Activated T-helper 1 cell treated with Interleukin-2 at 50 U/mL for 16 hours (primary cell): ENCODE results near the gene TNPO3.
"Not testable (repeated sequence)": the region's sequence is repeated elsewhere in the genome, so short reads cannot be mapped to it uniquely, and the experiment has no call there.

ENCODE experiments used
- DNase-seq: peaks from one replicate; pipeline ENCODE4 v3.0.0-alpha.2; 2020; ENCODE audit warnings: low read depth

The TNPO3 gene

DNA sequence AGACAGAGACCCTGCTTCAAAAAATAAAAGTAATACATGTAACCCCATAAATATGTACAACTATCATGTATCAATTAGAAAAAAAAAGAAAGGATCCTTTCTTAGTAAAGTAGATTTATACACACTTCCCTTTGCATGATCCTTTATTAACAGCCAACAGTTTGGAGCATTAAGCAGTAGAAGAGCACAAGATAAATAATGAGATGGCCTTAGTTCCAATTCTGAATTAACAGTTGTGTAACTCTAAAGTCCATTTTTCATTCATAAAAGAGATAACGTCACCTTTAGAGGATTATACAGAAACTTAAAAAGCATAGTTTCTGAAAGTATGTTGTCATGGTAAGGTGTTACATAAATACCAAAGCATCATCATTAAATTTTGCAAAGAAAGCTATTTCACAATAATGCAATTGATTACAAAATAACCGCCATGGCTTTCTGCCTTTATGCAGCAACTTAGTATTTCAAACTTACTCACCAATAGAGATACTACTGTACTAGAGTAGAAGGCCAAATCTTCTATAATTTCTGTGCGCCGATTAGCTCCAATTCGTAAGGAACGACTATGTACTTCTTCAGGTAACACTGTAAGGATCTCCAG lies 40.3 kb downstream of the TNPO3 start:
- no peak for DNase-seq

DNA sequence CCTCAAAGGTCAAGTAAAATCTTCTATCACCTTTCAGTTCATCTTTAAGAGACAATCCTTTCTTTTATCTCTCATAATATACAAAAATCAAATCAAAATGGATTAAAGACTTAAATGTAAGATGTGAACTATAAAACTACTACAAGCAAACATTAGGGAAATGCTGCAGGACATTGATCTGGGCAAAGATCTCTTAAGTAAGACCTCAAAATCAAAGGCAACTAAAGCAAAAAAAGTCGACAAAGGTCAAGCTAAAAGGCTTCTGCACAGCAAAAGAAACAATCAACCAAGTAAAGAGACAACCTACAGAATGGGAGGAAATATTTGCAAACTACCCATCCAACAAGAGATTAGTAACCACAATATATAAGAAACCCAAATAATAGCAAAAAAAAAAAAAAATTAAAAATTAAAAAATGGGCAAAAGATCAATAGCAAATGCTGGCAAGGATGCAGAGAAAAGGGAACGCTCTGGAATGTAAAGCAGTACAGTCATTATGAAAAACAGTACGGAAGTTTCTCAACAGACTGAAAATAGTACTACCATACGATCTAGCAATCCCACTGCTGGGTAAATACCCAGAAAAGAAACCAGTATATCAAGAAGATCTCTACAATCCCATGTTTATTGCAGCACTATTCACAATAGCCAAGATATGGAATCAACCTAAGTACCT lies 41.7 kb downstream of the TNPO3 start:
- DNase-seq = no peak

DNA sequence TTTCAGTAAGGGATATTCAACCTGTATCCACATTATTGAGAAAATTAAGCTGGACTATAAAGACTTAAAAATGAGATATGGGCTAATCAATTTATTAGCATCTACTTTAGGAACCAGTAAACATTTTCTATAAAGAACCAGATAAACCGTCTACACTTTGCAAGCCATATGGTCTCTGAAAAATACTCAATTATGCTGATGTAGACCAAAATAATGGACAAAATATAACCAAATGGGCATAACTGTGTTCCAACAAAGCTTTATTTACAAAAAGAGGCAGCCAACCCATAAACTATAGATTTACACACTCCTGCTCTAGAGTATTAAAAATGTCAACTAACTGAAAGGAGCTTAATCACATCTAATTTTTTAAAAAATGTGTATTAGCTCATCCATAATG lies 42.3 kb downstream of the TNPO3 start:
- no peak for DNase-seq

DNA sequence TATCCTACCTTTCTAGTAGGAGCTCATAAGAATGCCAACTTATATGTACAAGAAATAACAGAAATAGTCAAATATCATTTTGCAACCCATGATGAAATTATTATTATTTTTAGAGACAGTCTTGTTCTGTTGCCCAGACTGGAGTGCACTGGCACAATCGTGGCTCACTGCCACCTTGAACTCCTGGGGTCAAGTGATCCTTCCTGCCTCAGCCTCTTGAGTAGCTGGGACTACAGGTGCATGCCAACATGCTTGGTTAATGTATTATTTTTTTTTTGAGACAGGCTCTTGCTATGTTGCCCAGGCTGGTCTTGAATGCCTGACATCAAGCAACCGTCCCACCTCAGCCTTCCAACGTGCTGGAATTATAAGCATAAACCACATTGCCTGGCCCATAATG lies 44.8 kb downstream of the TNPO3 start:
- DNase-seq = no peak

DNA sequence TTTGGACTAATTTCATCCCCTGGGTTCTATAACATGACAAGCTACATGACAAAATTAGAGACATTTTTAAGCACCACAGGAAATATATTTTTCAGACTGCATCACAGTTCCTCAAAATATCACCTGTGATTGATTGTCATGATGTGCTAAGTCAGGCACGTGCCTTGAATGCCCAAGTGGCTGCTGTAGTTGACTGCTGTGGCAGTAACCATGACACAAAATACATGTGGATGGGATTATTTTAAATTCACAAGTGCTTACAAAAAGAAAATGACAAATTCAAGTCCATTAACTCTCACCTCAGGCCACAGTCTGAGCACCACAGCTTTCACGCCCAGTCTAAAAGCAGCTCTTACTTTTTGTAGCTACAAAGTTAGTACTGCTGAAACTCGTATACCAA lies 45.5 kb downstream of the TNPO3 start:
- DNase-seq = no peak

DNA sequence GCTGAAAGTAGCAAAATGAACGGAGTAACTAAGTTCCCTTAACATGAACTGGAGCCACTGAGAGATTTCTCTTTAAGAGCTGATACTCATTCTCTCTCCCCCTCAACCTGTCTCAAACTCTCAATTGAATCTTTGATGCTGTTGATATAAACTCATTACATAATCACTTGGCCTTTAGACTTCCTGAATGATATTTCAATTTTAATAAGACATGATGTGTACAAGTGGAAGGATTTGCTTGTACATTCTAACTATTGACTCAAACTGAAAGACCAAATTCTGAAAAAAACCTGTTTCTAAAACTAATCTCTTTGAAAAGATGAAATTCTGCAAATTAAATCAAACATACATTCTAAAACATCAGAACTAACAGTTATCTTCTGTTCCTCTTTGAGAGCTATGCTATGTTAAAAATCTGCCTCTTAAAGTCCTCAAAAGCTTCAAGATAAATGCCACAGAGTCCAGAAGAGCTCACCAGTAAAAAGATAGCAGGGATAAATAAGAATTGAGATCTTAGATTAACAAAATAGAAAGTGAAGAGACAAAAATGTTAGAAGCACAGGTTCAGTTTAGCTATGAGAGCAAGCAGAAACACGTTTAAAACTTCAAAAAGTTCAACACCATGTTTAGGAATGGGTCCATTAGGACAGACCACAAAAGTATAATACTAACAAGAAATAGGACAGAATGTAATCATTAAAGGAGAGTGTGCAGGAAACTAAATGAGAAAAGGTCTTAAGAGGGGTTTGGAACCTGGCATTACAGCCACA lies 46.1 kb downstream of the TNPO3 start:
- DNase-seq = no peak

DNA sequence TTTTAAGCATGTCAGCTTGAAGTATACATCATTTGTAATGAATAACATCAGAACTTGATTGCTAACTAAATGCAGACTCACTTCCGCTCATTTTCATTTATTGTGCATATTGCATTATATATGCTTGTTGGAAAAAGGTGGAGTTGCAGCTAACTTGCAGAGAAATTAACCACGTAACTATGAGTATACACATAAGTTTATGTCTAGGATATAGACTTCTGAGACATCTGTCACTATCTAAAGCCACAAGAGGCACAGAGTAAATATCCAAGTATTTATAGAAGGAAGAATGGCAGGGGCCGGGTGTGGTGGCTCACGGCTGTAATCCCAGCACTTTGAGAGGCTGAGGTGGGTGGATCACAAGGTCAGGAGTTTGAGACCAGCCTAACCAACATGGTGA lies 47.3 kb downstream of the TNPO3 start:
- no peak for DNase-seq

DNA sequence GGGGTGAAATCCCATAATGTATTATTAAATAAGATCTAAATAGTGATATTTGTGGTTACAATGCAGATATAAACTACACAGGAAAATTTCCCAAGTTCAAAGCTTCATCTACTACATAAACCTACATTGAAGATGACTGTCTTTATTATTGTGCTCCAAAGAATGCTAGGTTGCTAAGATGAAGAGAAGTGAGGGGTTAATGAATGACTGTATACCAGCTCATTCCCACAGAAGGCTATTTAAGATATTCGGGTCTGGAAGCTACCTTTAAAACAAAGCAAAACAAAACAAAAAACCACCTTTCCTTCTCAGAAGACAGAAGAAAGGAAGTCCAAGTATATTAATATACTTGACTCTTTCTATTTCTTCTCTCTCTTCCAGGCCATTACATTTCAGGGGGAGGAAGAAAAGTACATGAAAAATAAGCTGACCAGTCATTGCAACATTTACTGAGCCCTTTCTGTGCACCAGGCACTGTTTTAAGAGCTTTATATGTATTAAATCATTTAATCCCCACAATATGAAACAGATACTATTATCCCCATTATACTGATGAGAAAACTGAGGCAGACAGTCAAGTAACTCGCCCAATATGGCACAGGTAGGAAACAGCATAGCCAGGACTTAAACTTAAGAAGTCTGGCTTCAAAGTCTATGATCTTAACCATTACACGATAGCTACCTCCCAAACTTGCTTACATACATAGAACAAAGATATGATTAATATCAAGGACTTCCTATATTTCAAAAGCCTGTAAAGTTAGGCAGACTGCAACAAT lies 48.1 kb downstream of the TNPO3 start:
- no peak for DNase-seq

DNA sequence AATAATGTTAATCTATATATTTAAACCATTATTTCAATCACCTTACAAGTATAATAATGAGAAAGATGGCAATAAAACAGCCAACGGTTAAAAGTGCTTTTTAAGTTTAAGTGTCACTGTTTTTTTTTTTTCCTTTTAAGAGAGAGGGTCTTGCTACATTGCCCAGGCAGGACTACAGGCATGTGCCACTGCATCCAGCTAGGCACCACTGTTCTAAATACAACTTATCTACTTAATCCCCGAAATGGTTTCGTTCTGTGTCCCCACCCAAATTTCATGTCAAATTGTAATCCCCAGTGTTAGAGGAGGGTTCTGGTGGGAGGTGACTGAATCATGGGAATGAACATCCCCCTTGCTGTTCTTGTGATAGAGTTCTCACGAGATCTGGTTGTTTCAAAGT lies 49.7 kb downstream of the TNPO3 start:
- no peak for DNase-seq

DNA sequence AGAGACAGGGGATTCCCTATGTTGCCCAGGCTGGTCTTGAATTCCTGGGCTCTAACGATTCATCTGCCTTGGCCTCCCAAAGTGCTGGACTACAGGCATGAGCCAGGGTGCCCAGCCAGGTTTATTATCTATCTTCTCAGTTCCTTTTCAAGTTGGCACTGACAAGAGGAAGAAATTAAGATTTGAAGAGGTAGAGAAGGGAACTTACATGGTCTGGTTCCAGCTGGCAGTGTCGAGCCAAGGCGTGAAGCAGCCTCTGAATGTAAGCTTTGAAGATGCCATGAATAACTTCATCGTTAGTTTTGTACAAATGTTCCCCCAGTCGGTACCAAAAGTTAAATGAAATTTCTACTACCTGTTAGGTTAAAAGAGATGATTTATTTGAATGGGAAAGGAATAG lies 57.7 kb downstream of the TNPO3 start:
- no peak for DNase-seq

DNA sequence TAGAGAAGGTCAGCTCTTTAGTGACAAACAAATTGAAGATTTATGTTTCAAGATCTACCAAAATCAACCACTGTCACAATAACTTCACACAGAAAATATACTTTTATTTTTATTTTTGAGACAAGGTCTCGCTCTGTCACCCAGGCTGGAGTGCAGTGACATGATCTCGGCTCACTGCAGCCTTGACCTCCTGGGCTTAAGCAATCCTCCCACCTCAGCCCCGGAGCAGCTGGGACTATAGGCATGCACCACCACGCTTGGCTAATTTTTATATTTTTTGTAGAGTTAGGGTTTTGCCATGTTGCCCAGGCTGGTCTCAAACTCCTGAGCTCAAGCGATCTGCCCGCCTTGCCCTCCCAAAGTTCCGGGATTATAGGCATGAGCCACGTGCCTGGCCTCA lies 60.4 kb downstream of the TNPO3 start:
- not testable (repeated sequence) for DNase-seq

DNA sequence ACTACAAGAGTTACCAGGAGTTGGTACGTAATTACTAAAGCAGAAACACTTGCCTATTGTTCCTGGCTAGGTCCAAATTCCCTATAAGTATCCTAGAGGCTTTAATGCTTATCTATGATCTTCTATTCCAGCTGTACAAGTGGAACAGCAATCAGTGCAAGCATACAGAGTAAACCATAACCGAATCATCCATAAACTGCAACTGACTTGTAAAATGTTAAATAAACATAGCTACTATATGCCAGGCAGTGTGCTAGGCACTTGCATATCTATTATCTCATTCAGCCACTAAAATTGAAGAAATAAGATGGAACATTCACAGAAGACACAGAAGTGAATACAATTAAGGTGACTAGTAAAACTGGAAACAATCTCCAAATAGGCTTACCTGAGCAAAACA lies 61.5 kb downstream of the TNPO3 start:
- DNase-seq = no peak

DNA sequence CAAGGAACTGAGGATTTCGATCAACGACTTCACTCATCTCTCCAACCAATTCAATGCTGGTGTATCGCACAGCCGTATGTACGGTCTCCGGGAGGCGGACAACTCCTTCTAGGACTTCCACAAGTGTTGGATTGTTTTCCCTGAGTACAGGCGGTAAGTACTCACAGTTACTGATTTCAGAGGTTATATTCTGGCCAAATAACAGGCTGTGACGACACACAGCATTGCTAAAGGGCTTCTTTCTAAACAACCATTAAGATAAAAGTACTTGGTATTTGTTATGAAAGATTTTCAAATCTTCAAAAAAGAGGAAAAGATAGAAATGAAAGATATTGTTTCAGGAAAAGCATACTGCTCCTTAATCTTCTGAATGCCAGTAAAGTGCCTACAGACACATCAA lies 65.0 kb downstream of the TNPO3 start:
- DNase-seq = no peak

DNA sequence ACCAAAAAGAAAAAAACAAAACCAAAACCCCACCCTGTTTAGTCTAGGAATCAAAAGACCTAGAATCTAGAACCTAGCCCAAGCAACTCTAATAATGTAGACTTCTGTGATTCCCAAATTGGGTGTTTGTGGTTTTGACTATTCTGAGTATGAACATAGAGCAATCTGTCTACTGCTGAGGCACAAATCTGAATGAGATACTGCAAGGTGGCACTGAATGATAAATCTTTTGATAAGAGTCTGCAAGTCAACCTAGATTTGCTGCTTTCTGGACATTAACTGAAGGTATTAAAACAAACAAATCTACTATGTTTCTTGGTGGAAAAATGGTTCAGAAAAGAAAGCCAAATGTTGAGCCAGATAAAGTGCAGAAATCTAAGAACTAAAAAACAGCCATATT lies 66.5 kb downstream of the TNPO3 start:
- DNase-seq = no peak

DNA sequence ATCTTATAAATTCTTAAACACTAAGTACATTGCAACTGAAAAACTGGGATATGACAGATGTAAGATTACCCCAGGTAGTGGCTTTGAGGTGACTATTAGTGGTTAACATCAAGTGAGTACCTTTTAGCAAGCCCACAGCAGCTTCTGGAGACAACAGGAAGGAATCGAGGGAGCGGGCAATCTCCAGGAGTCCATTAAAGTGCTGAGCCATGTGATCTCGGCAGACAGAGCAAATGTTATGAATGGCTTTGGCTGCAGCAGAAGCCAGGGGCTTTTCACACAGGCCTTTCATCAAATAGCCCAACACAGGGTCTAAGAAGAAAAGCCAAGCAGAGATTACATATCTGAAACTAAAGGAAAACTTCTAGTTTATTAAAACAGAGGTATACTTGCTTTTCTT lies 68.3 kb downstream of the TNPO3 start:
- DNase-seq = no peak

DNA sequence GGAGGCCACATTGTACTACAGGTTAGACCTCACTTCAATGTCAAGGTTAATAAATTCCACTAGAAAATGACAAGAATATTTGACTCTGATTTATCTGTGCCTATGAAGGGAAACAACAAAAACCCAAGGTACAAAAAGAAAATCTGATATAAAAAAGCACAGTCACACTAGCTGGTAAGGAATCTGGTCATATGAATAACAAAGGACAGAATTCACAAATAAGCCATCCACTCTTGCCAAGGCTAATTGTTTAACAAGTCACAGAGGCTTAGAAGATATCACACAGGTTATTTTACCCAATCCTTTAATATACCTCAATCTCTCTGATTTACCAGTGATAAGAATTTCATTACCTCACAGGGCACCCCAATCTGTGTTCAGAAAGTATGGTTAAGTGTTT lies 69.3 kb downstream of the TNPO3 start:
- no peak for DNase-seq

DNA sequence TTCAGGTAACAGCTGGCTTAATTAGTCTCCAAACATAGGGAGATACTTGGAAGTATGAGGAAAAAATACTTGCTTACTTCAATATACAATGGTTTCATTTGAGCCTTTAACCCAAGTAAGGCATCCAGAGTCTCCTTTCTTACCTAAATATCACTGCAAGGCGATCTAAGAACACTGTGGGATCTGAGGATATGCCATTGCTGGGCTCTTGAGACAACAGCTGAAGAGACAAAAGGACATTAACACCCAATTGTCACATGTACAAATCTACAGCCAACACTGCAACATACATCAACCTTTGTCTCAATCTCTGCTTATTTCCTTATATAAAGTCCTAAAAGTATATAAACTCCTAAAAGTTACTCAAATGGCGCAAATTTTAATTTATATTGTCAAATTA lies 72.8 kb downstream of the TNPO3 start:
- no peak for DNase-seq

DNA sequence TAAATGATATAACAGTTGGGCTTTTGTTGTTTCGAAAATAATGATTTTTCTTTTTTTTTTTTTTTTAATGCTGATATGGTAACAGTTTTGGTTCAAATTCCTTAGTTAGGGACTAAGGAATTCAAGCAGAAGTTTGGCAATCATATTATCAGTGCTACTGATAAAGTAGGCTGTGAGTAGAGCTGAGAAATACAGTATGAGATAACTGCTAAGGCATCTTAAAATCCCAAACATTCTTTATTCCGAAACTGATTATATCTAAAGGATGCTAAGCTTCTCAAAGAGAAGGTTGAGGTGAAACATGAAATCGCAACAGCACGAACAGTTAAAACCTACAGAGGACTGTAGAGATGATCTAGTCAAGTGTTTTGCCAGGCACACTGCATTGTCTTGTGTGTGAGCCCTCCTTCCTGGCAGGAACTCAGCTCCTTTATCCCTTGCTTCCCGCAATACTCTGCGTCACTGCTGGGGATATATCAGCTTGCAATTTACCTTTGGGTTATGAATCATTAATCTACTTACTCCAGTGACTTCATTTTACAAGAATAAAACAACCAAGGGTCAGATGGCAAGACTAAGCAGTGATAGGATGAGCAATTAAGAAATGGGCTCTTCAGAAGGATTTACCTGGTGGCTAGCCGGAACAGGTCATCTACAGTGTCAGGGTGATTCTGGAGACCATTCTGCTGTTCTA lies 80.5 kb downstream of the TNPO3 start:
- no peak for DNase-seq

DNA sequence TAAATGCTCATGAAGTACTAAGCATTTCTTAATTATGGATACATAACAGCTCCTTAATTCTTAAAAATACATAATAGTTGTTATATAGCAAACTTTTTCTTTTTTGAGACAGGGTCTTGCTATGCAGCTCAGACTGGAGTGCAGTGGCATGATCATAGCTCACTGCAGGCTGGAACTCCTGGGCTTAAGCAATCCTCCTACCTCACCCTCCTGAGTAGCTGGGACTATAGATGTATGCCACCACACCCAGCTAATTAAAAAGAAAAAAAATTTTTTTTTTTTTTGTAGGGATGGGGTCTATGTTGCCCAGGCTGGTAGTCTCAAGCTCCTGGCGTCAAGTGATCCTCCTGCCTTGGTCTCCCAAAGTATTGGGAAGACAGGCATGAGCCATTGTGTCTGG lies 86.3 kb downstream of the TNPO3 start:
- no peak for DNase-seq

DNA sequence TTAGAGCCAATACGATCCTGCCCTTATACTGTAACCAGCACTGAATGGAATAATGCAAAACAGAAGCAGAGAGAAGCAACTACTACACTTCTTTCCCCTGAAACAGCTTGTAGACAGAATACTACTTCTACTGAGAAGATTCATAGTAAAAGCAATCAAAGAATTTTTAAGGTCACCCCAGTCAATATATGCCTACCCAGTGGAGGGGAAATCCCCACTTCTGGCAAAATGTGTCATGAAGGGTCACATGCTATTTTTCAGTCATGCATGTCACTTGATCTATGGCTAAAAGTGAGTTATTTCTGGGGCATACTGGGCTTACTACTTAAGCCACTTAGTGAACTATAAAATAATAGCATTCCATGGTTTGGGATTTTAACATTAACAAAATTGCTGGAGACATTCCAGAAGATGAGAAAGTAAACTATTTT lies 91.6 kb downstream of the TNPO3 start:
- no peak for DNase-seq

DNA sequence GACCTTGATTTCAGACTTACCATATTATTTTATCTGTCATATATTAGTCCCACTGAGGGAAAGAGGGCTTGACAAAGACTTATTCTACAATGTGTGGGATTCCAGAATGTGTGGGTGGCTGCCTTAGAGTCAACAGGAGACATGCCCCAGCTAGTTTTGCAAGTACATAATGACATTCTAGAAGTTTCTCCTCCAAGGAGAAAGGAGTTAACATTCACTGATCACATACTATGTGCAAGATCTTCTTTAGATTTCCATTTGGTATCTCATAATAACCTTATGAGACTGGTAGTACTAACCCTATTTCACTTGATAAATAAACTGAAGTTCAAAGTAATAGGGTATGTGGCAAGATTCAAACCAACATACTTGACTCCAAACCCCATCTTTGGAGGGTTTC lies 92.0 kb downstream of the TNPO3 start:
- no peak for DNase-seq

DNA sequence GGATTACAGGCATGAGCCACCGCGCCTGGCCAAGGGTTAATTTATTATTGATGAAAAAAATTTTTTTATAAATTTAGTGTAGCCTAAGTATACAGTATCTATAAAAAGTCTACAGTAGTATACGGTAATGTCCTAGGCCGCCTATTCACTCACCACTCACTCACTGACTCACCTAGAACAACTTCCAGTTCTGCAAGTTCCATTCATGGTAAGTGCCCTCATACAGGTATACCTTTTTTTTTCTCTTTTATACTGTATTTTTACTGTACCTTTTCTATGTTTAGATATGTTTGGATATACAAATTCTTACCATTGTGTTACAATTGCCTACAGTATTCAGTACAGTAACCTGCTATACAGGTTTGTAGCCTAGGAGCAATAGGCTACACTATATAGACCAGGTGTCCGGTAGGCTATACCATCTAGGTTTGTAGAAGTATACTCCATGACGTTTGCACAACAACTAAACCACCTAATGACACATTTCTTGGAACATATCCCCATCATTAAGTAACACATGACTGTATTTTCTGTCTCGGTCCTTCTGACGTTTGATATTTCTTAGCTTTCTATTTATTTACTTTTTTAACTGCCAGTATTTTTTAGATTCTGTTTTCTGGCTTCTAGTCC lies 93.8 kb downstream of the TNPO3 start:
- no peak for DNase-seq
